ENCODE data around the gene POLE4.
A peak's percentile ranks its signal among the peaks of the same experiment; 100 is the strongest.

POLE4 gene, protein sequence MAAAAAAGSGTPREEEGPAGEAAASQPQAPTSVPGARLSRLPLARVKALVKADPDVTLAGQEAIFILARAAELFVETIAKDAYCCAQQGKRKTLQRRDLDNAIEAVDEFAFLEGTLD

DNA sequence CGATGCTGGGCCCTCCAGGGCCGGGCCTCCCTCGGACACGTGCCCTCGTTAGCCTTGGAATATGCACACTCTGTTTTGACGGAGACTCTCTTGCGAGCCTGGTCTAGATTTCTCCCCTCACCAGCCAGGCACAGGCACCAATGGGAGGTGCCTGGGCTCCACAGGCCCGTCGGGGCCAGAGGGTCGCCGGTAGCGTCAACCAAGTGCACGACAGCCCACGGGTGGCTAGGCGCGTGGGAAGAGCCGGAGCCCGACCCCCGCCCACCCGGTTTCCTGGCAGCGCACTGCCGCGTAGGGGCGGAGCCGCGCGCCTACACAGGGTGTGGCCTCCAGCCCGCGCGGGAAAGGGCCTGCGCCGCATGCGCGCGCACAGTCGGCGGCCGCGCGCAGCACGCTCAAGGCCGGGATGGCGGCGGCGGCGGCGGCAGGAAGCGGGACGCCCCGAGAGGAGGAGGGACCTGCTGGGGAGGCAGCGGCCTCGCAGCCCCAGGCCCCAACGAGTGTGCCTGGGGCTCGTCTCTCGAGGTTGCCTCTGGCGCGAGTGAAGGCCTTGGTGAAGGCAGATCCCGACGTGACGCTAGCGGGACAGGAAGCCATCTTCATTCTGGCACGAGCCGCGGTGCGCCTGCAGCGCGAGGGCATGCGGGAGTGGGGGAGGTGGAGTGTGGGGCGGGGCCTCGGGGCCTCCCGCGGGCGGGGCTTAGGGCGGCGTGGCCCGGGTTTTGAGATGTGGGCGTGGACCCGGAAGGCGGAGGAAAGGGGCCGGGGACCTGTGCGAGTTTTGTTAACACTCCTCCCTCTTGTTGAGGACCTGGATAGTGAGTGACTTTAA is at the start of gene POLE4:
Gene POLE4 (plus strand): TSS at position 370 of the 832 bp plus-strand sequence. CDS start 37 bp downstream, at position 407.
- peak; percentile 93 for DNase-seq

DNA sequence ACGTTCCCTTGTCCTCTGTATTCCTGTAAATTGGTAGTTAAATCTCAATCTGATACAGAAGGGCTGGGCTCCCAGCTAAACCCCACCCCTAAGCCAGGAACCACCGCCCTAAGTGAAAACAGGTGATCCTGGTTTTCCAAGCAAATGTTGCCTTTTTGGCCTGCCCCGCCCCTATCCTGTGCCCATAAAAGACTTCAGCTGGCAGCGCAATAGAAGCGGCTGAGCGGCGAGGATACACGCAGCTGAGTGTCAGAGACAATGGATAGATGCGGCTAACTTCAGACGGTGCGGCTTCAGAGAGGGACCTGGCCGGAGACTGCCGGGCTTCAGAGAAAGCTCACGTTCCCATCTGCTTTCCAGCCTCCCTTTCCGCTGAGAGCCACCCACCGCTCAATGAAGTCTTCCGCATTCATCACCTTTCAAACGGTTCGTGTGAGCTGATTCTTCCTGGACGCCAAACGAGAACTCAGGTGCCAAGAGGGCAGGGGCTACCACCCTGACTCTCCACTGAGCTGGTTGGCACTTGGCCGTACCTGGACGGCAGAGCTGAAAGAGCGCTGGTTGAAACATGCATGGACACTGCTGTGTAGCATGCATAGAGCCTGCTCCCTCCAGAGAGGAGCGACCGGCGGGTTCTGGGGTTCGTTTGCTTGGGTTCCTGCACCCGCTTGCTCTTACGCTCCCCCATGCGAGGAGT is 49.5 kb upstream of the POLE4 start:
- no peak for DNase-seq

DNA sequence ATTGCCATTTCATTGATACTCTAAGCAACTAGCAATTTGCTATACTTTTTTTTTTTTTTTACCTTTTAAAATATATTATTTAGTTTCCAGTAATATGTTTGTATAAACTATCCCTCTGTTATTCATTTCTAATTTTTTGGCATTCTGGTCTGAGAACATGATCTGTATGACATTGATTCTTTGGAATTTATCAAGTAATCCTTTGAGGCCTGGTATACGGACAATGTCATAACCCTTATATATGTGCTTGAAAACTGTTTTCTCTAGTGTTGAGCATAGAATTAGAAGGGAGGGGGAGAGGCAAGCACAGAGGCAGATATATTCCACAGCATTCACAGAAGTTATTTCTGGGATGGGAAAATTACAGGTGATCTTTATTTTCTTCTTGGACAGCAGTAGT is 48.2 kb upstream of the POLE4 start:
- no peak for DNase-seq

DNA sequence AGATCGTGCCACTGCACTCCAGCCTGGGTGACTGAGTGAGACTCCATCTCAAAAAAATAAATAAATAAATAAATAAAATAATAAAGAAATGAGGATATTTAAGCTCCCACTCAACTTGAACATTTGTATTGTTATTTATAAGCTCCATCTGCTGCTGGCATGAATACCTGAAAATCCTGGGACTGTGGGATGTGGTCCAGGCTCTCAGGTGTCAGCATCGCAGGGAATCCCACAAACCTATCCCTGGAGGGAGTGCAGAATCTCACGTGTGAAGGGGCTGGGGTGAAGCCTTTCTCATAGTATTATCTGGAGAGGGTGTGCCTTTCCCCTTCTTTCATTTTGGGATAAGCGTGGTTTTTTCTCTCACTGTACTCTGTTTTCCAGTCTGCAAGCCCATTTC is 47.4 kb upstream of the POLE4 start:
- DNase-seq = no peak

DNA sequence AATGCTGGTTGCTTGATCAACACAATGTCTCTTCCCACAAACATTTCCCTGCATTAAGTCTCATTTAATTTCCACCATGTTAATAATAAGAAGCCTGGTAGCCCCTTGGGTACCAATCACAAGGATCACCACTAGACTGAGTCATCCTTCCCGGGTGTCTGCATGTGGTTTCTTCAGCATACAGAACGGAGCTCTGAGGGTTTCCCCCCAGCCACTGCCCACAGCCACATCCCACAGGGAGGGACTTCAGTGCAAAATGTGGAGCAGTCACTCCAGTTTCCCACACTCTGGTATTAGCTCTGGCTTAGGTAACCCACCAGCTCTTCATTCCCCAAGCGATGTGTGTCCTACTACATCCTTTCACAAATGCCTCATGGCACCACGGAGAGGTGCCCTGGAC is 42.7 kb upstream of the POLE4 start:
- DNase-seq = no peak

DNA sequence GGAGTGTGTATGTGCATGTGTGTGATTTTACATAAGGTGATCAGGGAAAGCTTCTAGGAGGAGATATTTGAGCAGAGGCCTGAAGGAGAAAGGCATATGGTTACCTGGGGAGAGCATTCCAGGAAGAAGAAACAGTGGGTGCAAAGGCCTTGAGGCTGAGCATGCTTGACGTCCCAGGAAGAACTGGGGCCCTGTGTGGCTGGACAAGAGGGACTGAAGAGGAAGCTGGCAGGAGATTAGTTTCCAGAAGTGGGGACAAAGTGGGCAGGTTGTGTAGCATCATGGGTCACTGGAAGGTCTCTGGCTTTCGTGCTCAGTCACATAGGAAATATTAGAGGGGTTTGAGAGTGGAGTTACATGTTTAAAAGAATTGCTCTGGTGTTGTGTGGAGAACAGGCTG is 42.0 kb upstream of the POLE4 start:
- no peak for DNase-seq

DNA sequence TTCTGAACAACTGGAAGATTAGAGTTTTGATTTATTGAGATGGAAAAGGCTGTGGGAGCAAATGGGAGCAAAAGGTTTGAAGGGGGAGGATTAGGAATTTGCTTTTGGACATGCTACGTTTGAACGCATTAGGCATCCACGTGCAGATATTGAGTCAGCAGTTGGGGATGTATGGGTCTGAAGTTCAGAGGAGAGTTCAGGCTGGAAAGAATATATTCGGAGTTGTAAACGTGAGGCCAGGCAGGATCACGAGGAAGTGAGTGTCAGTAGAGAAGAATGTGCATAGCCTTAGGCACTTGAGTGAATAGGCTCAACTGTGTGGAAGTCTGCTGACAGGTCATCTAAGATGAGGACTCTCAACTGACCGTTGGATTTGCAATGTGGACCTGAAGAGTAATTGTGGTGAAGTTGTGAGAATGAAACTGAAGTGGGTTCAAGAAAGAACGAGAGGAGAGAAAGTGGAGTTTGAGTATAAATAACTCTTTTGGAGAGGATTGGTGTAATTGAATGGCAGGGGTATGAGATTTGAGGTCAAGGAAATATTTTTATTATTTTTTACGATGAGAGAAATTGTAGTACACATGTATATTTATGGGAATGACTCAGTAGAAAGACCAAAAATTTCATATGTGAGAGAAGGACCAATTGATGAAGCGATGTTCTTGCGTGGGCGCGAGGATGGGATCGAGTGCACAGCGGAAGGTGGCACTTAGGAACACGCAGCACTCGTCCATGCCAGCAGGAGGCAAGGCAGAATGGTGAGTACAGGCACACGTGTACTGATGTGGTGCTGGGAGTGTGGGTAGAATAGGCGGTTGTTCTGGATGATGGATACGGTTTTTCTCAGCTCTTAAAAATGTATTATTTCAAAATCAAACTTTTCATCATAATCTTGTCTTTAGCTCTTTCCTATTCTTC is 40.5 kb upstream of the POLE4 start:
- no peak for DNase-seq

DNA sequence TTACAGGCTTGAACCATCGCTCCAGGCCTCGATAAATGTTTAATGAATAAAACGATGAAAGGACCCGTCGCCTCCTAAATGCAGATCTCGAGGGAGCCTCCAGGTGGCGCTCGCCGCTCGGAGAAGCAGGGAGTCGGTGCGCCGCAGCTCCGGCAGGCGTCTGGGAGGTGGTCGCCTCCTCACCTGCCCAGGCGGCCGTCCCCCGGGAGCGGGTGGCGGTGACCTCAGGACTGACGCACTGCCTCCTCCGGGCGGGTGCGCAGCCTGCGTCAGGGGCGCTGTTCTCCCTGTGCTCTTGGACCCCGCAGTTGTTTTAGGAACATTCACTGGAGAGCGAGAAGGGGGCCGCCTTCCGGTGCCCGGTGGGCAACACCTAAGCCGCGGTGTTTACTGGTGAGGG is 38.6 kb upstream of the POLE4 start:
- DNase-seq = peak; percentile 23

DNA sequence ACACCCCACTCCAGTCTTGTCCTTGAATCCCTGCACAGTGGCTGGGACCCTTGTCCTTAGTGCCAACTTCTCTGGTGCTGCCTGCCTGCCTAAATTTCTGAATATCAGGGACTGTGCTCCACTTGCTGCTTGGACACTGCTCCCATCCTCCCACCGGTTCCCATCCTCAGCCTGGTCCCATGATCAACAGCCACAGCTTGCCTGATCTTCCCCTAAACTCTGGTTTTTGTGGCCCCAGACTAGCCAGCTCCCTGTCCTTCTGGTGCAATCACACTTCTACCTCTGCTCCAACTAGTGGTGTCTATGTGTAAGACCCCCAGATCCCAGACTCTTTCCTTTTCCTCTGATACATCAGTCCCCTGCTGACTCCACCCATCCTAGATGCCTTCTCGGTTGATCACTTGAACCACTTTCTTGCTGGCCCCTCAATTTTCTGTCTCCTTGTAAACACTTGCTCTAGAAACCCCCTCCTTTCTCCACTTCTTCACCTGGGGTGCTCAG is 37.2 kb upstream of the POLE4 start:
- DNase-seq = no peak

DNA sequence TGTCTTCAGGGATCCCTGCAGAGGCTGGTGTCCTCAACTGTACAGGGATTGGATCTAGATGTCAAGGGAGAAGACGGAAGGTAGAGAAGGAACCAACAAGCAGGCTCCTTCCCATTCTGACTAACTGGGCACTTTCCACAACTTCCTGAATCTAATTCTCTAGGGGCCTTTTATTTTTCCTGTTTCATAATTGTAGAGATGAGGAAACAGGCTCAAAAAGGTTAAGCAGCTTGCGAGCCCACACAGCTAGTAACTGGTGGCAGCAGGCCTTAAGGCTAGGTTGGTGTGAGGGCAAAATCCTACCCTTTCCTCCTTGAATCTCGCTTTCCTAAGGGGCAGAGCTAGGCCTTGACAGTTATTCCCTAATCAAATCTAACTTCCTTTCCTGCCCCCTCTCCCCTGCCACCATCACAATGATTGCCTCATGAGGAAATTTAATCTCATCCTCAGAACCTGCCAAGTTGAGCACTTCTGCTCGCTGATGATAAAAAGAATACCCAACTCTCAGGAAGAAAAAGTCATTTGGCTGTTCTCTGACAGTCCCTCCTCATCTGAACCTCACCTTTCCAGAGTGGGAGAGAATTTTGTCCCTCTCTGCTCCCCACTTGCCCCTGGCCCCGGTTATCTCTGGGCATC is 35.7 kb upstream of the POLE4 start:
- DNase-seq = no peak

DNA sequence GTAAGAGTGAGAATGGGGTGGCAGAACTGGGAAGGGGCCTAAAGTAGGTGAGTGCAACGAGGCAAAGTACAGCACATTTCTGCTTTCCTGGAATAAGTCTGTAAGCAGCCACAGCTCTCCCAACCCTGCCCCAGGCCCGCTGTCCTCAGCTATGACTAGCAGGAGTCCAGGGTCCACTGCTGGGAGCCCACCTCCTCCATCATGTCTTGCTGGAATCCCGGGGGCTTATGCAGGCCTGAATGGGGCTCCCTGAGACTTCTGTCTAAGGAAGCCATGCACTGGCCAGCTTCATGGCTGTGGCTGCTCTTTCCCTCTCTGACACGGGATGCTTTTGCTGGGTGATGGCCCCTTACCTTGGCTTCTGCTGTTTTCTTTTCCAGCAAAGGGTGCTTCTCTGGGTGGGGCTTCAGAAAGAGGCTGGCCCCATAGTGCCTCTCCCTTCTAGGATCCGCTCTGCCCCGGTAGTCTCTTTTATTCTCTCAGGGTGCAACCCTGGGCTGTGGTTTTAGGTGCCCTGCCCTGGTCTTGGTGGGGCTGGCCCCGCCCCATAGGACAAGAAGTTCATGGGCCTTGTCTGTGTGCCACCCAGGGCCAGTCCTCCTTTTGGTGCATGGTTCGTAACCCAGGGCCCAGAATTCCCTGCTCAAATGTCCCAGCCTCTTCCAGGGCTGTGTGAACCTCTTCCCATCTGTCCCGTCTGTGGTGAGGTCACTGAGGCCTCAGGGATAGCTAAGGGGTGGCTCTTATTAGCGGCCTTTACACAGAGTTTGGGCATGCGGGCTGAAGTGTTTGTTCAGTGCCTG is 33.8 kb upstream of the POLE4 start:
- no peak for DNase-seq

DNA sequence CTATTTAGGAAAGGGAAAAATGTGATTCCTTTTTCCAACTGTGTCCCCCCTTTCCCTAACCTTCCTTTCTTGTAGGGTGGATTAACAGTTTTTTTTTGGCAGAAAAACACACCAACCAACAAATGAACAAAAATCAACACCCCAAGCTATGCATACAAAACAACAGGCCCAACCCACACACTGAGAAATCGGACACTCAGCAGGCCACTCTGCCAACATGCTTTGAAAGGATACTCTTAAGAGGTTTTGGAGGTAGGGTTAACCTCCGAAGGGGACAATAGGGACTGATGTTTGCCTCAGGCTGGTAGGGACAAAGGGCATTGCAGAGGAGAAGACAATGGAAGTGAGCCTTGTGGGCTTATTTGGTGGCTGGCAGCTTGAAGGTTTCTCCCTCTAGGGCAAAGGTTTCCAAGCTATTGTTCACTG is 33.1 kb upstream of the POLE4 start:
- no peak for DNase-seq

DNA sequence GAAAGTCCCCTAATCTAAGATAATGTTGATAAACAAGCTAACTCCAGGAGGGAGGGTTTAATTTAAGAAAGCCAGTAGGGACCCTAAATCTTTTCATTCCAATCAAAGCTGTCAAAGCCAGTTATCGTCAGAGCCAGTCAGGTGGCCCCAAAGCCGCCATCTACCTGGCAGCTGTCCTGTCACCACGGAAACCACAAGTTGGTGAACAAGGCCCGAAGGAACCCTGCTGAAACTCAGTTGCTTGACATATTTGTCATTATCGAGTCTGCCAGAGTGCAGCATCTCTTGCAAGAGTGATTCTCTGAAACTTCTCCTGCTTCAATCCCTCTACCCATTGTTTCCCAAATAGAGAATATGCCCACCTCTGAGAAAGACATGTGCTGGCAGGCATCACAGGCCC is 30.8 kb upstream of the POLE4 start:
- peak; percentile 20 for DNase-seq

DNA sequence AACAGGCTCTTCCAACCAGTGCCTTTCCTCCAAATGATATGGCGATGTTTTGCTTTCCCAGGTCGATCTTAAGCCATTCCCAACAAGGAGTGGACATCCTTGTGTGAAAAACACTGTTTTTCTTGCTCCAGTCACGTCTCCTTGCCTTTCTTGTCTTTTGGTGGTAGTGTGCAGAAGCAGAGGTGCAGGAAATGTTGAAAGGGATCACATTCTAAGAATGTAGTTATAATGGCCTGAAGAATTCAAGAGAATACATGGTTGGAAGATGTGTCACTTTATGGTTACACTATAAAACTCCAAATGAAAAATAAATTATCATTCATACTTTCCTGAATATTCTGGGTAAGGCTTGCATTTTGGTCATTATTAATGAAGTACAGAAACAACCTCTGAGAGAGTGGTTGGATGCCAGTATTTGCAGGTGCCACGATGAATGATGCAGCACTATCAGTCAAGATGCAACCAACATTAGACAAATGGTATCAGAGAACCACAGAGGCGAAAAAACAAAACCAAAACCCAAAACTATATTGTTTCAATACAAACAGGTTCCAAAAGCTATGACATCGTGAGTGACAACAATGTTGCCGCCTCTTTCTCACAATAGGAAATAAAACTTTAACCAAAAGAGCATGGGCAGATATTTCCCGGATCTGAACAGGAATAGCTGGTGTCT is 27.5 kb upstream of the POLE4 start:
- no peak for DNase-seq

DNA sequence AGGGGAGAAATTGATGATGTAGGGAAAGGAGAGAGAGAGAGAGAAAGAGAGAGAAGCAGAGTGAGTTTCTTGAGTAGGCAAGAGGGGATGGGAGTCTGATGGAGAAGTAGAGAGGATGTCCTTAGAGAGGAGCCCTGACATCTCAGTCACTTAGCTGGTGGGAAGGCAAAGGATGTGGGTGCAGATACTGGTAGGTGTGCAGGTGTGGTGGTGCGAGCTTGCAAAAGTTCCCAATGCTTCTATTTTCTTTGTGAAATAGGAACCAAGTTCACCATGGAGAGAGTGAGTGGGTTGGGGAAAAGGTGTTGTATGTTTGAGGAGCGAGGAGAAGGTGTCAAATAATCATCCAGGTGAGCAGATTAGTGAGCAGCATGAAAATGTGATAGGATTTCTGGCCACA is 26.5 kb upstream of the POLE4 start:
- no peak for DNase-seq

DNA sequence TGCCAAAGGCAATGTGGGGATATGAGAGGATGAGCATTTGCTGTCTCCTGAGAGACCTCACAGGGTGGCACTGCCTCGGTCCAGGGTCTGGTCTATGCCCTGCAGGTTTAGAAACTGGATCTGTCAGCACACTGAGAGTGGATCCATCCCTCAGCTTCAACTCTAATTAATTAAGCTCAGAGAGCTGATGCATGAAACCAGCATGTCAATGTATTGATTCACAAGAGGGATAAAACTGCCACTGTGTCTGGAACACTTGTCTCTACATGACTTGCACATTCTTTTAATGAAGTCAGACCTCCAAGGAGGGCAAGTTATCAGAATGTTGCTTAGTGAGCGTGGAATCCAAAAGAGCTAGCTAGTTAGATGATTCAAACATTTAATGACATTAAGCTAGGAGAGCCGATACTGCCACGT is 22.5 kb upstream of the POLE4 start:
- no peak for DNase-seq

DNA sequence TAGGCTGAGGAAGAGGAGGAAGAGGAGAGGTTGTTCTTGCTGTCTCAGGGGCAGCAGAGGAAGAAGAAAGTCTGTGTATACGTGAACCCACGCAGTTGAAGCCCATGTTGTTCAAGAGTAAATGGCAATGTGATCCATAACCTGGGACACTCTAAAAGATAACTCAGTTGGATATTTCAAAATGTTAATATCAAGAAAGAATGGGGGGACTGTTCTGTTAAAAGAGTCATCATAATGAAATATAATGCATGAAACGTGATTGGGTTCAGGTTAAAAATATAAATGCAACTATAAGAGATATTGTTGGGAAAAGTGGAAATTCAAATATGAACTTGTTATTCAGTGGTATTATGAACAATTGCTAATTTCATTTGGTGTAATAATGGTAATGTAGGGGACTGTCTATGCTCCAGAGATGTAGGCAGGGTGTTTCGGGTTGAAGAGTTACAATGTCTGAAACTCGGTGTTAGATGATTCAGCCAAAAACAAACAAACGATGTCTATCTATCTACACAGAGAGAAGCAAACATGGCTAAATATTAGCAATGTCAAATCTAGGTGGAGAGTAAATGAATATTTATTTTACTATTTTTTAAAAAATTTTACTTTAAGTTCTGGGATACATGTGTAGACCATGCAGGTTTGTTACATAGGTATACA is 21.1 kb upstream of the POLE4 start:
- no peak for DNase-seq

DNA sequence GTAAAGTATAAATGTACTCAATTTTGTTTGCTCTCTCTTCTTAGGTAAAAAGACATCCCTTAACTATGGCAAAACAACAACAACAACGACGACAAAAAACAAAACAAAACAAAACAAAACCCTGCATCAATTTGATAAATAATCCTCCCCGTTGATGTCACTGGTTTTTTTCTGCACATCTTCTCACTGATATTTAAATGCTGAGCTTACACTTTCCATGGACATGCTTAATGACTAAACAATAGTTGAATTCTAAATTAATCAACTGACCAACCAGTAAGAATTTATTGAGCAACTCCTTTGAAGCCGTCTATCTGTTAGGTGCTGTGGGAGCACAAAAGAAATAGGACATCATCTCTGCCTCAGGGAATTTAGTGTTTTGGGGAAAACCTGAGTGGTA is 20.2 kb upstream of the POLE4 start:
- DNase-seq = no peak

DNA sequence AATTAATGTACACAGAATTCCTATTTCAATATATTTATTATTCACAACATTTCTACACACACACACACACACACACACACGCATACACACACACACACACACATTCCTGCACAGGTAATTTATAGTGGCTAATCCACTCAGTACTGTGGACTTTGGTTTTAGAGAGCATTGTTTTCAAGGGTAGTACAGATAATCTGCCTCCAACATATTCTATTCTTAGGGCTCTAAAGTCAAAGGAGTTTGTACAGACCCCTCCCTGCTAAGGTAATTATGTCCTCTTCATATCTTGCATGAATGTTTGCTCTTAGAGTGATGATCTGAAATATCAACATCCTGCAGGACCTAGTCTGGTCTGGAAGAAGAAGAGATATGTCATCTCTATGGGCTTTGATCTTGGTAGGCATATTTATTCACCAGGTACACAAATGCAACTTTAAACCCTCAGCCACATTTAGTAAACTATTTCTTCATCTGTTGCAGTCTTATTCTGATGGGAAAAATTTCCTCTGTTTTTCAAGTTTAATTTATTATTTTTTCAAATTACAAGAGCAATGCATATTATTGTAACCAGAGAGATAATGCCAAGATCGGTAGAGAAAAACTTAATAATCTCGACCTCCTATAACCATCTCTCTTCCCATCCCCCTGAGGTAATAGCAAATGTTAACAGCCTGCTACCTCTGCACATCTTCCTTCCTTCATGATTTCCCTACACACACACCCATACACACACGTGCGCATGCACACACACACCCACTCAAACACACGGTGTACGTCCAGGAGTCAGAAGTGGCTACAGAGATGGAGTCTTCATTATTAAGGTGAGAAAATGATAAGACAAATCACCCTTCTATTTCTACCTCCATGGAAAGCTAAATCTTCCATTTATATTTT is 18.3 kb upstream of the POLE4 start:
- no peak for DNase-seq

Data from RPMI8226 (cell line).